NCI-H1436 (cell line): Measurements from ENCODE around the gene SLC25A21.

ENCODE experiments used
- DNase-seq: peaks from one replicate; lab custom pipeline; 2025; lab: John Stamatoyannopoulos, UW

The SLC25A21 gene

DNA sequence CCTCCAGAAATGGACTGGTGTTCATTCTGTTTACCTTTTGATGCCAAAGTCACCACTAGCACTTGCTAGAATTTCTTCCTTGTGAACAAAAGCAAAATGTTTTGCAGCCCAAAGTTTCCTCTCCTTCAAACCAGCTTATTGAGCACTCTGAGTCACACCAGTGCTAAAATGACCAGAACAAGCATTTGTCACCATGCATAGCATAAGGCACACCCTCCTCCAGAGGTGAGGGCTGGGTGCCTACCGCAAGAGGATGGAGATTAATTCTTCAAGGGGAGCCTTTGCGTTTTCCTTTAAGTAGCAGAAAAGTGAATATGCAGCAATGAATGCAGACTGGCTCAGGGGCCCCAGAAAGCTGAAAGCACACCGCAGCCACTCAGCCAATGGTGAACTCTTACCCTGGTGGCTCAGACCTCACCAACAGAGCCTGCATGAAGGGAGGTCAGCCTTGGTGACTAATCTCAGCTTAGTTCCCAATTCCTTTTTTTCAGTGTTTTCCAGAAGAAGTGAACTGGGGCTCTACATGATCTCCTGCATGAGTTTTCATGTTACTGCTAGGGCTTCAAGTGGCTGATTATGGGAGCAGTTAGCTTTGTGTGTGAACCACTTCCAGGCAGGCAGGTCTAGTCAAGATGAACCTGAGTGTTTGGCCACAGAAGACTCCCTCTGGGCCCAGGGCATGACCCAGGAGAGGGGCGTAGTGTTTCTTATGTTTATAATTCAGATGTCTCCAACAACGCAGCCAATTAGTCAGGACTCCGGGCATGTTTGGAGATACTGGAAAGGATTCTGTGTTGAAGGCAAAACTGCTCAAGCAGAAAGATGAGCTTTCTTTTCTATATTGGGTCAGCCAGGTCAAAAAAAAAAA is 414.4 kb downstream of the SLC25A21 start:
- DNase-seq: no peak

DNA sequence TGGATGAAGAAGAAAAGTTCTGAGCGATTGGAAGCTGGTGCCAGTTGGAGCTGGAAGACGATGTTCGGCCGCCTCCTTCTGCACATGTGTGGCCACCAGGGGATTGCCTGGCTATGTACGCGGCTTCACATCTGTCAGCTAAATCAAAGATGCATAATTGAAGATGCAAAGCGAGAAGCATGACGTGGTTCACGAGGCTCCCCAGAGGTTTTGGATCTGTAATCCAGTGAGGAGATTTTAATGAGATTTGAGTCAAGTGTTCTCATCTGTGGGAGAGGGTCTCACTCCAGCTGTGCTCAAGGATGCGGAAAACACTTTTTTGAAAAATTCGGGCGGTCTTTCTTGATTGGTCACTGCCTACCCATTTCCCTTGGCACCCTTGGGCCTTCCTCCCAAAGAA is 416.2 kb downstream of the SLC25A21 start:
- no peak for DNase-seq

DNA sequence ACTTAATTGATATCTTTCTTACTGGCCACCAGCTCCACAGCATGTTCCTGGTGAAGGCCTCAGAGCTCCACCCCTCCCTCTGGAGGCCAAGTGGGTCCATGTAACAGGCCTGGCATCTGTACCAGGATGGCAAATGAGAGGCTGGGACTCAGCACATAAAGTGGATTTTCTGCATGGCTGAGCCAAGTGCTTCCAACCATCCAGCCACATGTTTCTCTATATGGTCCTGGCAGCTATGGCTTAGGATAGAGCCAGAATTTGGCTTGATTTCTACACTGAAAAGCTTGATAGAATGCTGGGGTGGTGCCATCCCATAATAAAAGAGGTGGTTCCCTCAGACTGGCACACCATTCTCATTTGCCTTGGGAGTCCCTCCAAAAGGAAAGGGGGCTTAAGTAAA is 416.6 kb downstream of the SLC25A21 start:
- DNase-seq: no peak

DNA sequence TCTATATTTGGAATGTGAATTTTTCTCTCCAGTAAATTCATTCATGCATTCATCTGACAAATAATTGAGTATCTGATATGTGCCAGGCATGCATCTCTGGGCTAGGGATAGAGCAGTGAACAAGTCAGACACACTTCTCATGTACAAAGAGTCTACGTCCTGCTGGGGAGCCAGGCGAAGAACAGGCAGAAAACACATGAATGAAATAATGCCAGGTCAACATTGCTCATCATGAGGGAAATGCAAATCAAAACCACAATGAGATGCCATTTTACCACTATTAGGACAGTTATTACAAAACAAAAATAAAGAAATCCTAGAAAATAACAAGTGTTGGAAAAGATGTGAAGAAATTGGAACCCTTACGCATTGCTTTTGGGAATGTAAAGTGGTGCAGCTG is 420.5 kb downstream of the SLC25A21 start:
- no peak for DNase-seq

DNA sequence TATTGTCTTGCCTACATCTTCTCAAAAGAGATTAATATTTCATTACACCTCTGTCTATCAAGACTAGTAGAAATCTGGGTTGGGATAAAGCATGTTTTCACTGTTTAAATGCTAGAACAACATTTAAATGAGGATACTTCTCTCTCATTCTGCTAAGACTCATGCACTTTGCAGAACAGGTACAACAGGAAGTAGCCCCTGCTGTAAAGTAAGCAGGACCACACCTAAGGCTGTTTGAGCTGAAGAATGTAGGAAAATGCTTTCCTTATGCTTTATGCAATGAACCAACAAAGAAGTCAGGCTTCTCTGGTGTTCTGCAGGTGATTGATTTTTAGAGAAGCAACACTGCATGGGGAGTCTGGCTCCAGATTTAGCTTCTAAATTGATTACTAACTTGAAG is 421.3 kb downstream of the SLC25A21 start:
- DNase-seq: no peak

DNA sequence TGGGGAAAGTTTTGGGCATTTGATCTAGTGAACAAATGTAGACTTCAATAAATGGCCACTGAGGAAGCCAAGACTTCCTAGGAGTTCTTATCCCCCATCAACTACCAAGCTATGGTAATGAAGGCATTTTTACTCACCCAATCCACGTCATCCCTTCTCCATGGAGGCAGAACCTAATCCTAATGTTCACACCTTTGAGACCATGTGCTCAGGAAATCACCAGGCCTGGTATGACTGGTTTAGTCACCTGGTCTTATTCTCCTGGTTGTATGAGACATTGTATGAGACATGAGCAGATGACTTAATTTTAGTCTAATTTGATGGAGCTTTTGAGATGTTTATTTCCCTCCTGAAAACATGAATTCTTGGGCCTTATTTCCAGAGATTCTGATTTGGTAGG is 422.2 kb downstream of the SLC25A21 start:
- no peak for DNase-seq

DNA sequence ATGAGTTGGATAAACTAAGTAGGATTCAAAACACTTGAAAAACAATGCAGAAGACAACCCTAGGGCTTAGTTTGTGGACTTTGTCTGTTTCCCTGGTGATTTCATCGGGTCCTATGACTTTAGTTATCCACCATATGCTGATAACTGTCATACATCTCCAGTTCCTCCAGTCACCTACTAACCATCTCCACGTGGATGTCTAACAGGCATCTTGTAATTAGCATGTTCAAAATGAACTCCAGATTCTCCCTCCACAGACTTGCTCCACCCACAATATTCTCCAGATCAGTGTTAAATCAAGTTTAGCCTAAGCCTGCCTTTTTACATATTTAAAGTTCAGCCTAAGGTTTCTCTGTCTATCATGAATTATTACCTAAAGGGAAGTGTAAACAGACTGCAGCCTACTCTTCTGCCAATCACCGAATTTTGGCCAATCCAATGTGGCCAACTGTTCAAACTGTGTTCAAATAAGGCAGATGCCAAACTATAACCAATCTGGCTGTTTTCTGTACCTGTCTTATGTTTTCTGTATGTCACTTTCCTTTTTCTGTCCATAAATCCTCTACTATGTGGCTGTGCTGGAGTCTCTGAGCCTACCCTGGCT is 423.7 kb downstream of the SLC25A21 start:
- no peak for DNase-seq

DNA sequence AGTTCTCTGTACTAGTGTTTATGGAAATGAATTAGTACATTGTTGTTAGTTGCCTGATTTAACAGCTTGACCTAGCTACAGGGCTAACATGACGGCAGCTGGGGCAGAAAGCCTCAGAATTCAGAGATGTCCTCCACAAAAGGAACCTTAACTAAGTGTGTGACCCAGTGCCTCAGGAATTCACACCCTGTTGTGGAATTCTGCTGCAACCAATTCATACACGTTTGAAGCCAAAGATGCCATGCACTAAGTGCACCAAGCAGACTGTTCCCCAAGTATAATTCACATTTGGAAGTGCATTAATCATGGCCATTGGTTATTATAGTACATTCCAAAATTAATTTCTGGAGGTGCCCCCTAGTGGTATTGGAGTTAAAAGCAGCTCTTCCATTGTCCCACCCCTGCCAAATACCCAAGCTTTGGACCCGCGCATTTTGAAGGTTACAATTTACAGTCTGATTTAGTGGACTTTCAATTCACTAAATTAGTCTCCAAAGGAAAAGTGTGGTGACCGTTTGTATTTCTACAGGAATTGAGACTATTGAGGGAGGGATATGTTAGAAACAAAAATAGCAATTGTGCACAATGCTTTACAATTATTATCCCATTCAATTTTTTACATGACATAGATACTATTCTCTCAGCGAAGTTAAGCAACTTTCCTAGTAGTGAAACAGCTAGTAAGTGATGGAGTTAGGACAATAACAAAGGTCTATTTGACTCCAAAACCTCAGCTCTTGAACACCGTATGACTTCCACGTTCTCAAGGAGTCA is 424.8 kb downstream of the SLC25A21 start:
- no peak for DNase-seq

DNA sequence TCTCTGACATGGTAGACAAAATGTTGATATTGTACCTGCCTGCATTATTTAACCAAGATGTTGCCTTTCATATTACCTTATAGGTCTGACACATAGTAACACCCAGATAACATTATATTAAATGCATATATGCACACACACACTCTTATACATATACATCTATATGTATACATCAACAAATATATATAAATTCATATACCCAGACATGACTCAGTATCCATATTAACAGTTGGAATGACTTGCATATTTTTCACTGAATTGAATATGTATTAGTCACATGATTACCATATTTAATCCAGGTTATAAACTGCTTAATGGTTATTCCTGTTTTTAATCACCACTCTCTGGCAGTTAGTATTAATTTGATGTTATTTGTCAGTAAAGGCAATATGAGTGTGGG is 425.5 kb downstream of the SLC25A21 start:
- DNase-seq: no peak

DNA sequence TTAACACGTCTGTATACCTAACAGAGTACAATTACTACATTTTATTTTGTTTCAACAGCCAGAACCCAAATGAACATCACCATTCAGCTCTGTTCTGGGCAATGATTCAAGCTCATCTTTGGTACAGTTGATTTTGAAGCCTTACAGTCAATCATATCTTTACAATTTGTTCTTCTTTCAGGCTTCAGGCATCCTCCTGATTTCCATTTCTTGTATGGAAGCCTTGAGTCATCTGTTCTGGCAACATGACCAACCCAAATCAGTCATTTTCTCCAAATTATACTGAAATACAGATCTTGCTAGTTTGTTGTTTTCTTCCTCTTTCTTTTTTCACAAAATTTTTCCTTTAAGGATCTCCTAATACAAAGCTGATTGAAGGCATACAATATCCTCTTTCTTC is 430.5 kb downstream of the SLC25A21 start:
- no peak for DNase-seq

DNA sequence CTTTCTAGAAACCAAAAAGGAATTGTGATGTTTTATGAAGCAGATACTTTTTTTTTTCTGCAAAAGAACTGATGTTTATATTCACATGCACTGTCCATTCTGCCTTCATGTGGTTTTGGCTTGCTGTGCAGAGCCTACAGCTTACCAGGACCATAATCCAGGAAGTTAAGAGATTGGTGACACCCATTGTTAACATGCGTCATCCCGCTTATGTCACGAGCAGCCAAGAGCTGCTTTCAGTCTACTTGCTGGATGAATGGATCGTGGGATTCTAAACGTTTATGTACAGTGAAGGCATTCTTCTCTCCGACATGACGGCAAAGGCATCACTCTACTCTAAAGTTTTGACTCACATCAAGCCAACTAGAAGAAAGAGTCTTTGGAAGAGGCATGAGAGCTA is 434.1 kb downstream of the SLC25A21 start:
- DNase-seq: no peak

DNA sequence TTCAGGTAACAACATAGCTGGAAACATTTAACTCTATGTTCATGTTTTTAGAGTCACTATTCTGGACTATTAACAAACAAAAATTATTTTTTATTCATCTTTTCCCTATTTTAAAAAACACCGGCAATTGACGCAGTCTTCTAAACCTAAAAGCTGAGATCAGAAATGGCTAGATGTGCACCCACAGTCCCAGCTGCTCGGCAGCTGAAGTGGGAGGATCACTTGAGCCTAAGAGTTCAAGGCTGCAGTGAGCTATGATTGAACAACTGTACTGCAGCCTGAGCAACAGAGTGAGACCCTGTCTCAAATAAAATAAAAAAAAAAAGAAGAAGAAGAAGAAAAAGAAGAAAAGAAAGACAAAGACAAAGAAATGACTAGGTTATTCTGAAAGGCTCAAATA is 446.3 kb downstream of the SLC25A21 start:
- no peak for DNase-seq

DNA sequence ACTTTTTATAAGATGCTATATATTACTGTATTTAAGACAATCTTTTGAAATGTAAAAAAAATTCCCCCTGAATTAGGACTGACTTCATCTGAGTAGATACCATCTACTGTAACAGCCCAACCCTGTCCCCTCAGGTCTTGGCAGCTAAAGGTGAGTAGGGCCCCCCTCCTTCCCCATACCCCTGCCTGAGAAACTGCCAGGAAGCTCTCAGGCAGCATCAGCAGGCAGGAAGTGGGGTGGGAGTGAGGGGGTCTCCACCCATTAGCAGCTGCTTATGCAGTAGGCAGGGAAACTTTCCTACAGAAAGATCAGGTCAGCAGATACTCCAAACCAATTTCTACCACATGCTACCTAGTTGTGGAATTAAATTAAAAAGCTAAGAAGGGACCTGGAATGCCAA is 448.2 kb downstream of the SLC25A21 start:
- DNase-seq: no peak

DNA sequence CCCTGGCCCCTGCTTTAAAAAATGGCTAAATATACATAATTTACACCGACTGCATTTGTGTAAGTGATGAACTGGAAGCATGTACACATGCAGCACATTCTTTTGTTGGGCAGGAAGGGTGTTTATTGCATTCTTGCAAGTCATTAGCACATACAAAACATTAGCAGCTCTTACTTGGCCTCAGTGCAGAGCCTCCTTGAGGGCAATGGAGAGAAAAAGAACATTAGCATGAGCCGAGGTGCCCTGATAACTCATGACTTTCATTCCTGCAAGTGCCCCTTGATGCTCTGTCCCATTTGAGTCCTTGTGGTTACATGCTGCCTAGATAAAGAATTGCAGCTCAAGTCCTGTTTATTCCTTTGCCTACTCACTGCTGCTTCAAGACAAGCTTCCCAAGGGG is 448.9 kb downstream of the SLC25A21 start:
- DNase-seq: no peak

DNA sequence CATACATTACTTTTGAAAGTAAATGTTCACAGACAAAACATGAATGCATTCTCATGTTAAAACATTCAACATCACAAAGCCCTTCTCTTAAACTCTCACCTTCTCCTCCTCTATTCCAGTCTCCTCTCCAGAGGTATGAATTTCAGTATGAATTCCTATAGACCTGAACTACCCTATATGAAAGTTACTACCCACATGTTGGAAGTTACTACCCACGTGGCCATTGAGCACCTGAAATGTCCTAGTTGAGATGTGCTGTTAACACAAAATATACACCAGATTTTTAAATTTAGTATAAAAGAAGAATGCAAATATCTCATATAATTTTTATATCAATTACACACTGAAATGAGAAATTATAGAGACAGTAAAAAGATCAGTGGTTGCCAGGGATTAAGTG is 450.5 kb downstream of the SLC25A21 start:
- DNase-seq: no peak

DNA sequence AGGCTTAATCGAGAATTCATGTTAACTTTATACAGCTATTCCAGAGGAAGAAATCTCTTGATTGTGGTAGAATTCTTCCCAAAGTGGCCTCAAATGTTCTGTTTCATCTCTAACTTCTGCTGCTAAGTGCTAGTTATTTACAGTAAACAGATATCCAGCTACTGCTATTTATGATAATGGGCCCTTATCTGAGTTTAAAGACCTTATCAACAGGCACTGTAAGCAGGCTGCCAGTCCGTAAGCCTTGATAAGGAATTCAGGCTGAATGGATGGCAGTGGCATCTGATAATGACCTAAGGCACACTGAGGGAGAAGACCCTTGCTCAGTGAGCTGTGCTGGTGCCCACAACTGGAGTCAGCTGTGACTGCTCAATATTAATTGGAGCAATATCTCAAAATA is 451.7 kb downstream of the SLC25A21 start:
- DNase-seq: no peak

DNA sequence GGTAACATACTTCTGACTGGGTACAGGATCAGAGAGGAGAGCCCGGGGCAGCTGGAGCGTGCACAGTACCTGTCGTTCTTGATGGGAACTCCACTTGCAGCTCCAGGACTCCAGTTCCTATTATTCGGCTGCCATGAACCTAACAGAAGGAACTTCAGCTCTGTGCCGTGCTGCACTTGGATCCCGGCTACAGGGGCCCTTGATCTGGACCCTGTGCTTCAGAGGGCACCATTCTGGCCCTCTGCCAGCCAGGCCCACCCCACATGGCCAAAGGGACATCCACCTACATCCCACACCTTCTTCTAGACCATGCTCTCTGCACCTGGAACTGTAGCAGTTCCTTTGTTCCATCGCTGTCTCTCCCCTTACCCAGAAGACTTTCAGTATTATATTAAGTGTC is 452.6 kb downstream of the SLC25A21 start:
- DNase-seq: no peak

DNA sequence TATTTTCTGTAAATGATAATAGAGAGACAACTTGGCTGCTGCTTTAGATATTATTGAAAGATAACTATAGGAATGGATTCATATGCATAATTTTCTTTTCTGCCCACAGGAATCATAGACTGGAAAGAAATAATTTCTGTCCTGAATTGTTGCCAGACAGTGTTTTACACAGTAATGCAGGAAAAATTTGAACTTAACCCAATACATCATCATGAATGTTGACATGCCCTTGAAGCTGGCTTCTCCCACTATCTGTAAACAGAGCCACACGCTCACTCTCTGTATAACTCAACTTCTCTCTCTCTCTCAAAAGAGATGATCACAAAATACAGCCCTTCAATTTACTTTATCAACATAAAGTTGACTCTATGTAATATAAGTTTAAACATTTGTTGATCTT is 454.2 kb downstream of the SLC25A21 start:
- DNase-seq: no peak

DNA sequence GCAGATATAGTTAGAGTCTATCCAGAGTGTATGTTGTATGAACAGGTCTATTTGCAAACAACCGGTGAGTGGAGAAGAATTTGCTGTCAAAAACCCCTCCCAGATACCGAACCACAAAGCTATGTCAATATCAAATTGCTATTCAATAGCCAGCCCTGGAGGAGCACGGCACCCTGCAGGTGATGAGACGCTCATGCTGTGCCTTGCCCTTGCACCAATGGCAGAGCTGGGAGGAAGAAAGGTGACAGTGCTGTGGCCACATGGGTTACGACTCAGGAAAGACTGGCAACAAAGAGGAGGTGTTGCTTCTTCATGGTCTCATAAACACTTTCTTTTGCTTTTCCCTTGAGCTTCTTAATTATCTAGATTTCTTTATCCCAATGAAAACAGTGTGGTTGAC is 455.0 kb downstream of the SLC25A21 start:
- DNase-seq: peak; percentile 10

DNA sequence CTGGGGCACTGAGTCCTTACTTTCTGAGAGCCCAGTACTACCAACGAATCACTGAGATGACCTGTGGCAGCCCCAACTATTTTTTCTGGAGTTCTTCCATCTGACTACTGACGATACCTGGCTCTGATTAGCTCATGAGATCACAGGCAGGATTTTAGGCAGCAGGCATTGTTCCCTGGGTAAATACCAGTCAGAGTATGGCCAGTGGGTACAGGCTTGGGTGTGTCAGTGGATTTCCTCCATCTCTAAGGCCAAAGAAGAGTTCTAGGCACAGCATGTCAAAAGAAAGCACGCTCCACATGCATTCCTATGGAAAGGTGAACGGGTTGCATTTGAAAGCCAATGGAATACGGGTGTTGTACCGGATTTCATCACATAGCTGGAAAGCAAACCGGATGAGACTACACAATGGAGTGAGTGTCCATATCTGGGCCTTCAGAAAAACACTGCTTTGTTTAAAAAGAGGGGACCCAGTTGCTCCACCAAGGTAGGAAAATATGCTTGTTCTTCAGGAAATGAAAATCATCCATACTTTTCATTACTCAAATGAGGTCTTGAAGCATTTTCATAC is 455.7 kb downstream of the SLC25A21 start:
- no peak for DNase-seq

DNA sequence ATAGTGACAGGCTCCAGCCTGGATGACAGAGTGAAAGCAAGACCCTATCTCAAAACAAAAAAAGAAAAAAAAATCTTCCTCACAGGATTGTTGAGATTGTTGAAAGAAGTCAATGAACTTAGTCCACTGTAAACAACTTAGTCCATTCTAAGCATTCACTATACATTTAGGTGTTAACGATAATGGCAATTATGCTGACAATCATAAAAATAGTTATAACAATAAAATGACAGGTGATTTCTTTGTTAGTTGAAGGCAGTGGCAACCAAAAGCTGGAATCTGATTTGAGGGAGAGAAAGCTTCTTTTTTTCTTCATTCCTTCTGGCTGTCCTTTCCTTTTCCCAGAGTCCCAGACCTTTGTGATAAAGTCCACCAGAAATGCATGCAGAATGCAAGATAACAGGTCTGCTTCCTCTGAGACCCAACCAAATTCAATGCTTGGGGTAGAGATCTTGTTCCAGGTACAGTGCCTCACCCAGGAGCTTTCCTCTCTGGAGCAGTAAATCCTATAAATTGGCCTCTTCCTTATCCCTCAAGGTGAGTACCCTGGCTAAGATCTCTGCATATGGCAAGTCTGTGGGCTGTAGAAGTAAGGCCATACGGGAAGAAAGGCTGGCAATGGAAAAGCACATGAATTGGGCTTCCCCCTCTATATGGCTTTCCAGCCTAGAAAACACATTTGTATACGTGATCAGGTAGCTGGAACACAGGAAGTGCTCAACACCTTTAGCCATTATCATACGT is 458.3 kb downstream of the SLC25A21 start:
- no peak for DNase-seq

DNA sequence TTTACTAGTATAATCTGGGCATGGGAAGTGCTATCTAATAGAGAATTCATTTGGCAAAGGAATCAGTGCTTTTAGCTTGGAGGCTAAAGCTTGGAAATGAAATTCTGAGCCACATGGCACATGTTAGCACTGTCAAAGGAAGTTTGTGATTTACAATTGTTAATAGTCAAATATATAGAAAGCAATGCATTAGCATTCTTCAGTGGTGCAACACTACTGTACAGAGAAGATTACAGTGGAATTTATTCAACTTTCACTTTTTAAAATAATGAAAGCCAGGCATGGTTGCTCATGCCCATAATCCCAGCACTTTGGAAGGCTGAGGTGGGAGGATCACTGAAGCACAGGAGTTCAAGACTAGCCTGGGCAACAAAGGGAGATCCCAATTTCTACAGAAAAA is 464.8 kb downstream of the SLC25A21 start:
- DNase-seq: no peak
